PFSK-1 (cell line): ENCODE results near the gene SCN8A.

Experiments used
- FOXP2 ChIP-seq: optimal IDR thresholded peaks from 2 replicates; pipeline ENCODE3; 2011; ENCODE audit warnings: borderline replicate concordance, control low read depth, inconsistent platforms; ENCODE audit not compliant: insufficient read depth; ENCODE audit errors: extremely low read length, extremely low read depth
- POLR2AphosphoS5 ChIP-seq: IDR thresholded peaks from 2 replicates; pipeline ENCODE4 v1.6.1; 2012; ENCODE audit warnings: low read depth, mild to moderate bottlenecking, control low read depth, low read length, moderate library complexity
- REST ChIP-seq, 2 experiments: IDR thresholded peaks; 2 replicates each; pipeline versions ENCODE4 v1.6.1 to v1.8.0; 2011 to 2012; ENCODE audit warnings: low read depth in 2 of 2, low read length in 2 of 2, control low read depth in 1 of 2, inconsistent platforms in 1 of 2, mild to moderate bottlenecking in 1 of 2, moderate library complexity in 1 of 2; ENCODE audit not compliant: insufficient read depth in 1 of 2
- SIN3A ChIP-seq: IDR thresholded peaks from 2 replicates; pipeline ENCODE4 v1.6.1; 2012; ENCODE audit warnings: mild to moderate bottlenecking, low read length, moderate library complexity, borderline replicate concordance; ENCODE audit not compliant: insufficient read depth
- TAF1 ChIP-seq: IDR thresholded peaks from 2 replicates; pipeline ENCODE4 v1.6.1; 2012; ENCODE audit warnings: low read length, control low read depth, borderline replicate concordance; ENCODE audit not compliant: insufficient read depth

Gene SCN8A

GRCh38 chr12:51848841-51849735 is 258.1 kb downstream of the SCN8A start:
- TF ChIP-seq FOXP2 (no peak), SIN3A (no peak), REST (IDR thresholded peaks at IDR 0.05; ENCODE audit: insufficient read depth in 1 of 2, low read depth in 2 of 2, low read length in 2 of 2) (no peak), TAF1 (no peak), POLR2AphosphoS5 (no peak)

DNA sequence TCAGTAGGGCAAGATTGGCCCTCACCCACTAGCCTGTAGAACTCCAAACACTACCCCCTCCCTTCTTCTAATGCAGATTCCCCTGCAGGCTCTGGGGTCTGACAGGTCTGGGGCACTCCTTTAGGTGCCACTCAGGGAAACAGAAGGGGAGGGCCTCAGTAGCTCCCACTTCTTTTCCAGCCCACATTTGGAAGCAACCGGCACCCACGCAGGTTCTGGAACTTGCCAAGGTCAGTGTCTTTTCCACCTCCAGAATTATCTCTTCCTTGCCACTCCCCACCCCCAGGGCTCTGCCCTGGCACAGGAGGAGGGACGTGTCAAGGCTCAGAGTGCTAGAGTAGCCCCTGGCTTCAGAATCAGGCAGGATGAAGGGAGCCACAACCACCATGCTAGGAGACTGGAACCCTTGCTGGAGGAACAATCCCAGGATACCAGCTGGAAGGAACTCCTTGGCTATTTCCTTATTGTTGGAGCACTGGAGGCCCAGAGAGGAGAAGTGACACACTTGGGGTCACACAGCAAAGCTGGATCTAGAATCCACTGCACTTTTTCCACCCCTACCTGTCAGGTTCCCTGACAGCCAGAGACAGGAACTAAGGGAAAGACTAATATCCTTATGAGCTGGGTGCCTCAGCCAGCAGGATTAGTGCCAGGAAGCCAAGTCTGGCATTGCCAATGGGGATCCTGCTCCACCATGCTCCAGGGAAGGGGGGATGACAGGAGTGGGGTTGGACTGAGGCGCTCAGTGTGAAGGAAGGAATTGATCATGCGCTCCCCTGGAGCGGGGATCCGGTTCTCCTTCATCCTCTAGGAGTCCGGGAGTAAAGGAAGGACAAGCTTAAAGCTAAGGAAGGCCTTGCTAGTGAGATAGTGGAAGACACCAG is 259.3 kb downstream of the SCN8A start:
- TF ChIP-seq POLR2AphosphoS5, result no peak
- no peak for TF ChIP-seq FOXP2
- TF ChIP-seq TAF1, result no peak
- TF ChIP-seq REST (IDR thresholded peaks at IDR 0.05; ENCODE audit: insufficient read depth in 1 of 2, low read depth in 2 of 2, low read length in 2 of 2), result no peak
- TF ChIP-seq SIN3A, result no peak

DNA sequence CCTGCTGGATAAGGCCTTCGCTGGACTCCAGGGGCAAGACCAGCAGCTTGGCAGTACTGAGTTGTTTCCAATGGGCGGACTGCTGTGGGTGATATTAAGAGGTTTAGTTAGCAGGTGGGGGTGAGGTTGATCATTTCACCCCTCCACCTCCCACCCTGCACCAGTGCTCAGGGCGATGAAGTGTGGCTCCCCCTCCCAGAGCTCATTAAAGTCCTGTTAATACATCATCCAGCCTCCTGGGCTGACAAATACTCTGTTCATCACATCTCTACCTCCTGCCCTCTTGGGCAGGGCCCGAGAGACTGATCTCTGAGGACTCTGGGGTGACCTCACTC is 259.9 kb downstream of the SCN8A start:
- TF ChIP-seq TAF1 (no peak), REST (IDR thresholded peaks at IDR 0.05; ENCODE audit: insufficient read depth in 1 of 2, low read depth in 2 of 2, low read length in 2 of 2) (no peak), SIN3A (no peak), FOXP2 (no peak), POLR2AphosphoS5 (no peak)

DNA sequence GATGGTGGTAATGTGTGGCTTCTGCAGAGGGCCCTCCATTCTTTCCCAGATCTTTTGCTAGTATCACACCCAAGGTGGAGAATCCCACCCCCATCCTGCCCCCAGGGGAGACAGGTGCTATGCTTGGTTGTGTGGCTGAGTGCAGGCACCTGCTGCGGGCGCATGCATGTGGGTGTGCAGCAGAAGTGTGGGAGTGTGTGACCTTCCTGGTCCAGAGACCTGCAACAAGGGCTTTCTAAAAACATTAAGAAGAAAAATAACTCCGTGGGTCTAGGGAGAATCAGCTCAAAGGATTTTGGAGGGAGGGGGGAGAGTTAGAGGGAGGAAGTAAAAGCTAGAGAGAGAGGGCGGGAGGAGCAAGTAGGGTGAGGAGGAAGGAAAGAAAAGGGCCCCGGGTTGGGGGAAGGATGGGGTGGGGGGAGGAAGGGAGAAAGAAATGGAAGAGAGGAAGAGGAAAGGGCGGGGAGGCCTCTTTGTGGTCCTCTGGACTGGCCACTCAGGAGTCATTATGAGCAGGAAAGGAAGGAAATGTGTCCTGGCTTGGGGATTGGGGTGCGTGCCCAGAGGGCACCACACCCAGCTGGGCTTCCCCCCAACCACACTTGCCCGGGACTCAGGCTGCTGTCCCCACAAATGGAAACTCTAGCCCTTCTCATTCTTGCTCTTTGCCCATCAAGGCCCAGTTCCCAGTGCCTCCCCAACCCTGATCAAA is 260.5 kb downstream of the SCN8A start:
- TF ChIP-seq TAF1 (no peak), POLR2AphosphoS5 (no peak)

- TF ChIP-seq TAF1, result no peak
- TF ChIP-seq REST (IDR thresholded peaks at IDR 0.05; ENCODE audit: insufficient read depth in 1 of 2, low read depth in 2 of 2, low read length in 2 of 2), result no peak
- TF ChIP-seq SIN3A, result no peak
- no peak for TF ChIP-seq POLR2AphosphoS5
- TF ChIP-seq FOXP2, result no peak
Measured at GRCh38 chr12:51852404-51853137, 261.5 kb downstream of the SCN8A start.
